Measurements from ENCODE around the gene RAB3A.

- TF ChIP-seq CTCF (IDR thresholded peaks at IDR 0.05) (no peak), POLR2A (IDR thresholded peaks at IDR 0.05) (no peak)
Observed at GRCh38 chr19:18158467-18158866, 45.4 kb downstream of the RAB3A start.

Measured in upper lobe of left lung (tissue), 4 donors.